GM12878 (cell line): ENCODE data around the gene LDLRAD3. TPM values are rescaled to one million over a fixed set of nuclear protein-coding genes. Genes with fewer than 3 reads are reported as not detected.

Experiments
- ATAC-seq: fragments of 200-7000 bp; cut with Tn5 transposase; 3 replicates; pipeline ENCODE4 v1.9.1; 2020; ENCODE audit warnings: mild to moderate bottlenecking, moderate library complexity
- BruUV-seq: library from RNA; stranded (reverse); fragments of 400-500 nt; replicated peaks from 2 replicates; lab custom pipeline; 2021; lab: Mats Ljungman, UMichigan
- CTCF ChIA-PET: fragments of 300-600 bp; sonication (Branson Sonifier 250); formaldehyde crosslinking; extraction: SDS; loops from one replicate; lab custom pipeline; 2021; ENCODE audit warnings: inconsistent platforms; lab: Yijun Ruan, JAX
- POLR2A ChIA-PET: fragments of 350-600 bp; formaldehyde crosslinking; extraction: SDS; loops from one replicate; lab custom pipeline; 2021; ENCODE audit warnings: inconsistent platforms; lab: Charles Lee
- RAD21 ChIA-PET: fragments of 300-600 bp; sonication (Branson Sonifier 250); formaldehyde crosslinking; loops from one replicate; lab custom pipeline; 2023; ENCODE audit warnings: antibody characterized with exemption; ENCODE audit not compliant: unreplicated experiment; lab: Charles Lee
- SMC1A ChIA-PET: fragments of 300-600 bp; sonication (Branson Sonifier 250); formaldehyde crosslinking; loops from one replicate; lab custom pipeline; 2023; ENCODE audit not compliant: unreplicated experiment, uncharacterized antibody; lab: Charles Lee
- DNase-seq: peaks from one replicate; pipeline ENCODE4 v3.0.0-alpha.2; 2011; ENCODE audit warnings: low read depth, low spot score
- FAIRE-seq: peaks from 3 replicates; lab custom pipeline; 2011; peaks lifted over from hg19 to GRCh38; lab: Jason Lieb, UNC
- H2AFZ ChIP-seq: 2 replicates; pipeline ENCODE4 v1.6.0; 2011; ENCODE audit warnings: low read depth, low read length, control low read depth; ENCODE audit not compliant: control insufficient read depth
- H3K27ac ChIP-seq: 2 replicates; pipeline ENCODE4 v1.5.1; 2011; ENCODE audit warnings: control low read depth; ENCODE audit not compliant: control insufficient read depth, insufficient read depth
- H3K27me3 ChIP-seq, 2 experiments: replicated peaks in 1 of 2; 2 replicates each; pipeline versions ENCODE4 v1.6.0 to v1.6.1; 2011; ENCODE audit warnings: low read length in 1 of 2; ENCODE audit not compliant: control insufficient read depth in 2 of 2, insufficient read depth in 2 of 2
- H3K36me3 ChIP-seq, 2 experiments: 2 replicates each; pipeline ENCODE4 v1.5.1; 2011; ENCODE audit warnings: low read length in 1 of 2; ENCODE audit not compliant: control insufficient read depth in 2 of 2, insufficient read depth in 2 of 2
- H3K4me1 ChIP-seq: 2 replicates; pipeline ENCODE4 v1.6.1; 2011; ENCODE audit warnings: mild to moderate bottlenecking, low read length, moderate library complexity, mixed read lengths; ENCODE audit not compliant: control insufficient read depth, insufficient read depth
- H3K4me2 ChIP-seq: 2 replicates; pipeline ENCODE4 v1.6.0; 2011; ENCODE audit warnings: control low read depth; ENCODE audit not compliant: control insufficient read depth, insufficient read depth
- H3K4me3 ChIP-seq: fragments of 200-600 bp; sonication (generic); 2 replicates; pipeline ENCODE4 v1.5.1; 2016
- H3K79me2 ChIP-seq: 2 replicates; pipeline ENCODE4 v1.6.0; 2011; ENCODE audit warnings: low read length; ENCODE audit not compliant: control insufficient read depth, insufficient read depth
- H3K9ac ChIP-seq: 2 replicates; pipeline ENCODE4 v1.8.0; 2011; ENCODE audit warnings: low read length, control low read depth, mixed read lengths; ENCODE audit not compliant: control insufficient read depth, insufficient read depth
- H3K9me3 ChIP-seq: replicated peaks from 3 replicates; pipeline ENCODE4 v1.5.1; 2011; ENCODE audit warnings: mild to moderate bottlenecking, low read length; ENCODE audit not compliant: control insufficient read depth, insufficient read depth
- H4K20me1 ChIP-seq: 2 replicates; pipeline ENCODE4 v1.6.0; 2011; ENCODE audit not compliant: control insufficient read depth, insufficient read depth
- CHD1 ChIP-seq: IDR thresholded peaks from 2 replicates; pipeline ENCODE4 v1.6.1; 2012; ENCODE audit warnings: low read depth, low read length, improper control_type of control experiment
- CREB1 ChIP-seq: IDR thresholded peaks from 2 replicates; pipeline ENCODE4 v1.6.1; 2012; ENCODE audit warnings: low read depth, mild to moderate bottlenecking, inconsistent platforms
- CREM ChIP-seq: IDR thresholded peaks from 2 replicates; pipeline ENCODE4 v1.6.1; 2014; ENCODE audit warnings: antibody characterized with exemption, low read depth
- GABPA ChIP-seq: IDR thresholded peaks from 2 replicates; pipeline ENCODE4 v1.6.1; 2014; ENCODE audit warnings: antibody characterized with exemption, low read depth, mild to moderate bottlenecking, inconsistent platforms
- KAT2A ChIP-seq: conservative IDR thresholded peaks from 2 replicates; pipeline ENCODE4 v1.6.1; 2011; ENCODE audit warnings: low read depth, low read length; ENCODE audit not compliant: control insufficient read depth
- MYC ChIP-seq: IDR thresholded peaks from 2 replicates; pipeline ENCODE4 v1.6.1; 2011; ENCODE audit warnings: mild to moderate bottlenecking, low read length, moderate library complexity, inconsistent platforms; ENCODE audit not compliant: insufficient read depth, insufficient replicate concordance, insufficient read length, severe bottlenecking
- NR2C1 ChIP-seq: fragments of 450-650 bp; IDR thresholded peaks from 2 replicates; pipeline ENCODE4 v1.6.1; 2017; ENCODE audit warnings: antibody characterized with exemption, mild to moderate bottlenecking, moderate library complexity
- RAD51 ChIP-seq: fragments of 450-650 bp; IDR thresholded peaks from 2 replicates; pipeline ENCODE4 v1.6.1; 2016; ENCODE audit warnings: moderate library complexity, mild to moderate bottlenecking, inconsistent platforms
- RB1 ChIP-seq: fragments of 450-650 bp; formaldehyde crosslinking; IDR thresholded peaks from 2 replicates; pipeline ENCODE4 v1.6.1; 2017; ENCODE audit warnings: mild to moderate bottlenecking, borderline replicate concordance
- SREBF1 ChIP-seq: IDR thresholded peaks from 2 replicates; pipeline ENCODE4 v1.6.1; 2012; ENCODE audit warnings: mild to moderate bottlenecking, low read length
- STAT3 ChIP-seq: IDR thresholded peaks from 2 replicates; pipeline ENCODE4 v1.6.1; 2011; ENCODE audit warnings: low read depth, low read length, improper control_type of control experiment
- TARDBP ChIP-seq: IDR thresholded peaks from 2 replicates; pipeline ENCODE4 v1.6.1; 2016; ENCODE audit warnings: borderline replicate concordance
- TBL1XR1 ChIP-seq: IDR thresholded peaks from 2 replicates; pipeline ENCODE4 v1.6.1; 2012; ENCODE audit warnings: low read depth, low read length, improper control_type of control experiment
- WRNIP1 ChIP-seq: IDR thresholded peaks from 2 replicates; pipeline ENCODE4 v1.6.1; 2011; ENCODE audit warnings: low read depth, low read length, improper control_type of control experiment, borderline replicate concordance
- YY1 ChIP-seq: IDR thresholded peaks from 2 replicates; pipeline ENCODE4 v1.6.1; 2011; ENCODE audit warnings: low read depth, mild to moderate bottlenecking, low read length
- WGBS: methylation state at CpG from one replicate; pipeline ENCODE4 v1.1.6; 2016; ENCODE audit warnings: low lambda C conversion rate; ENCODE audit not compliant: insufficient replicate concordance, insufficient coverage; ENCODE audit errors: missing lambda C conversion rate; 5-methylcytosine and 5-hydroxymethylcytosine counted together
- in situ Hi-C: fragments of 300-500 bp; cut with MboI; formaldehyde crosslinking; loops from 9 replicates; pipeline ENCODE4 v1.14.3; 2018; ENCODE audit warnings: mixed read lengths
- intact Hi-C: fragments of 100-400 bp; cut with micrococcal nuclease; formaldehyde crosslinking; loops from one replicate; pipeline ENCODE4 v1.14.2; 2022; ENCODE audit not compliant: unreplicated experiment
- polyA plus RNA-seq, 11 experiments: library from polyadenylated mRNA; depleted of rRNA in 4 of 11; unstranded in 6 of 11; stranded (reverse) in 5 of 11; fragments of >200 nt; fragmentation: Nextera tagmentation in 4 of 11; fragmentation: Illumina TruSeq in 1 of 11; extraction: Ambion mirVana in 4 of 11; extraction: Trizol in 1 of 11; gene quantifications; 1 replicate in 1 of 11; 2 replicates in 10 of 11; pipeline versions ENCODE4 v1.2.1 to v1.2.3, GENCODE V29; 2011 to 2016; ENCODE audit warnings: inconsistent platforms in 2 of 11, missing spikeins in 2 of 11, low read depth in 1 of 11
- total RNA-seq, 4 experiments: library from RNA; depleted of rRNA in 3 of 4; stranded (reverse); fragments of >200 nt in 3 of 4; fragmentation: Illumina TruSeq in 1 of 4; extraction: Trizol in 1 of 4; gene quantifications; 2 replicates each; pipeline versions ENCODE4 v1.2.1 to v1.2.3, GENCODE V29; 2013 to 2021
- TF ChIP-seq, protein P1 (sequence below): fragments of 150-350 bp; IDR thresholded peaks from 2 replicates; pipeline ENCODE4 v1.6.1; 2016; ENCODE audit warnings: low read depth, low read length
- TF ChIP-seq, protein P2 (sequence below): fragments of 450-650 bp; IDR thresholded peaks from 2 replicates; pipeline ENCODE4 v1.6.1; 2017; ENCODE audit warnings: mild to moderate bottlenecking, moderate library complexity

The LDLRAD3 gene
- total and polyA plus RNA-seq, 10 of the 15 experiments (the other 5 are each of a cell fraction or from before 2014, with no cell fraction given), result 2.5 to 17.2 (median 10.7) TPM

DNA sequence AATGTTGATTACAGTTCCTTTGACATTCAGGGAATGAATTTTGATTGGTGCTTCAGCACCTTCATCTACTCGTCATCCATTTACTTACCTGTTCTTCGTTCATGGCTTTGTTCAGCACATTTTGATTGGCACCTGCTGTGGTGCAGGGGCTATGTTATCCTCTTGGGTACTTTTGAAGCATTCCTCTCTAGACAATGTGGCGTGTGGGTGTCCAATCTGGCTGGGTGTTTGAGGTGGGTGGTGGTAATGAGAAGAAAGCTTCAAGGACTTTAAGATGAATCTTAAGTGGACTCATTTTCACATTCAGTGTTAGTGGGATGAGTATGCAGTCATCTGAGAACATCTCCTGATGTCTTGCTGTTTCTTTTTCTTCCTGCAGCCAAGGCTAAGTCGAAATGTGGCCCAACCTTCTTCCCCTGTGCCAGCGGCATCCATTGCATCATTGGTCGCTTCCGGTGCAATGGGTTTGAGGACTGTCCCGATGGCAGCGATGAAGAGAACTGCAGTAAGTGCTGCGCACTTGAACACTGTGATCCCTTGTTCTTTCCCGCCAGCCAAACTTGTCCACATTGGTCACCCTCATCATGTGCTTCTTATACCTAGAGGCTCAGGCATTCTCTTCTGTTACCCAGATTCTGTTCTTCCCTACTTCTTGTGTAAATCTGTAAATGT lies 137.5 kb downstream of the LDLRAD3 start:
- RAD21 ChIA-PET, result no interaction called here
- CTCF ChIA-PET, result no interaction called here
- SMC1A ChIA-PET, result no interaction called here
- Histone ChIP-seq H3K9ac (no peak overlapping the region), H3K79me2 (no peaks in the 10 kb centered on the region), H4K20me1 (no peaks in the 10 kb centered on the region), H3K4me3 (no peak overlapping the region), H2AFZ (no peak overlapping the region), H3K27ac (no peak overlapping the region), H3K27me3 (no peaks in the 10 kb centered on the region), H3K4me2 (no peak overlapping the region), H3K36me3 (no peaks in the 10 kb centered on the region), H3K9me3 (no peaks in the 10 kb centered on the region; the same call in 2 of the 3 replicates), H3K4me1 (no peaks in the 10 kb centered on the region)
- no peak for DNase-seq
- no peak for ATAC-seq
- in situ Hi-C loops (no loop called here), intact Hi-C loops (no loop called here)
- BruUV-seq, result no TSS peak
- no peak for FAIRE-seq
- POLR2A ChIA-PET, result no interaction called here
- WGBS, result 56% methylated on average over 11 of the region's 11 CpGs
- TF ChIP-seq TBL1XR1 (no peak), RAD51 (no peak), KAT2A (no peak), GABPA (no peak), SREBF1 (no peak), CREM (no peak), STAT3 (no peak), WRNIP1 (no peak), MYC (no peak), CHD1 (no peak), YY1 (no peak), CREB1 (no peak), RB1 (no peak), TARDBP (no peak), NR2C1 (no peak)
- TF ChIP-seq, protein P1, sequence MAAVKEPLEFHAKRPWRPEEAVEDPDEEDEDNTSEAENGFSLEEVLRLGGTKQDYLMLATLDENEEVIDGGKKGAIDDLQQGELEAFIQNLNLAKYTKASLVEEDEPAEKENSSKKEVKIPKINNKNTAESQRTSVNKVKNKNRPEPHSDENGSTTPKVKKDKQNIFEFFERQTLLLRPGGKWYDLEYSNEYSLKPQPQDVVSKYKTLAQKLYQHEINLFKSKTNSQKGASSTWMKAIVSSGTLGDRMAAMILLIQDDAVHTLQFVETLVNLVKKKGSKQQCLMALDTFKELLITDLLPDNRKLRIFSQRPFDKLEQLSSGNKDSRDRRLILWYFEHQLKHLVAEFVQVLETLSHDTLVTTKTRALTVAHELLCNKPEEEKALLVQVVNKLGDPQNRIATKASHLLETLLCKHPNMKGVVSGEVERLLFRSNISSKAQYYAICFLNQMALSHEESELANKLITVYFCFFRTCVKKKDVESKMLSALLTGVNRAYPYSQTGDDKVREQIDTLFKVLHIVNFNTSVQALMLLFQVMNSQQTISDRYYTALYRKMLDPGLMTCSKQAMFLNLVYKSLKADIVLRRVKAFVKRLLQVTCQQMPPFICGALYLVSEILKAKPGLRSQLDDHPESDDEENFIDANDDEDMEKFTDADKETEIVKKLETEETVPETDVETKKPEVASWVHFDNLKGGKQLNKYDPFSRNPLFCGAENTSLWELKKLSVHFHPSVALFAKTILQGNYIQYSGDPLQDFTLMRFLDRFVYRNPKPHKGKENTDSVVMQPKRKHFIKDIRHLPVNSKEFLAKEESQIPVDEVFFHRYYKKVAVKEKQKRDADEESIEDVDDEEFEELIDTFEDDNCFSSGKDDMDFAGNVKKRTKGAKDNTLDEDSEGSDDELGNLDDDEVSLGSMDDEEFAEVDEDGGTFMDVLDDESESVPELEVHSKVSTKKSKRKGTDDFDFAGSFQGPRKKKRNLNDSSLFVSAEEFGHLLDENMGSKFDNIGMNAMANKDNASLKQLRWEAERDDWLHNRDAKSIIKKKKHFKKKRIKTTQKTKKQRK, result no peak
- TF ChIP-seq, protein P2, sequence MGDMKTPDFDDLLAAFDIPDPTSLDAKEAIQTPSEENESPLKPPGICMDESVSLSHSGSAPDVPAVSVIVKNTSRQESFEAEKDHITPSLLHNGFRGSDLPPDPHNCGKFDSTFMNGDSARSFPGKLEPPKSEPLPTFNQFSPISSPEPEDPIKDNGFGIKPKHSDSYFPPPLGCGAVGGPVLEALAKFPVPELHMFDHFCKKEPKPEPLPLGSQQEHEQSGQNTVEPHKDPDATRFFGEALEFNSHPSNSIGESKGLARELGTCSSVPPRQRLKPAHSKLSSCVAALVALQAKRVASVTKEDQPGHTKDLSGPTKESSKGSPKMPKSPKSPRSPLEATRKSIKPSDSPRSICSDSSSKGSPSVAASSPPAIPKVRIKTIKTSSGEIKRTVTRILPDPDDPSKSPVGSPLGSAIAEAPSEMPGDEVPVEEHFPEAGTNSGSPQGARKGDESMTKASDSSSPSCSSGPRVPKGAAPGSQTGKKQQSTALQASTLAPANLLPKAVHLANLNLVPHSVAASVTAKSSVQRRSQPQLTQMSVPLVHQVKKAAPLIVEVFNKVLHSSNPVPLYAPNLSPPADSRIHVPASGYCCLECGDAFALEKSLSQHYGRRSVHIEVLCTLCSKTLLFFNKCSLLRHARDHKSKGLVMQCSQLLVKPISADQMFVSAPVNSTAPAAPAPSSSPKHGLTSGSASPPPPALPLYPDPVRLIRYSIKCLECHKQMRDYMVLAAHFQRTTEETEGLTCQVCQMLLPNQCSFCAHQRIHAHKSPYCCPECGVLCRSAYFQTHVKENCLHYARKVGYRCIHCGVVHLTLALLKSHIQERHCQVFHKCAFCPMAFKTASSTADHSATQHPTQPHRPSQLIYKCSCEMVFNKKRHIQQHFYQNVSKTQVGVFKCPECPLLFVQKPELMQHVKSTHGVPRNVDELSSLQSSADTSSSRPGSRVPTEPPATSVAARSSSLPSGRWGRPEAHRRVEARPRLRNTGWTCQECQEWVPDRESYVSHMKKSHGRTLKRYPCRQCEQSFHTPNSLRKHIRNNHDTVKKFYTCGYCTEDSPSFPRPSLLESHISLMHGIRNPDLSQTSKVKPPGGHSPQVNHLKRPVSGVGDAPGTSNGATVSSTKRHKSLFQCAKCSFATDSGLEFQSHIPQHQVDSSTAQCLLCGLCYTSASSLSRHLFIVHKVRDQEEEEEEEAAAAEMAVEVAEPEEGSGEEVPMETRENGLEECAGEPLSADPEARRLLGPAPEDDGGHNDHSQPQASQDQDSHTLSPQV, result no peak
